HepG2 (cell line): ENCODE data around the gene GDI1. TPM values are rescaled to one million over a fixed set of nuclear protein-coding genes. Genes with fewer than 3 reads are reported as not detected.
A peak's percentile ranks its signal among the peaks of the same experiment; 100 is the strongest.

Source experiments
- AGO2 ChIP-seq: fragments of 200-400 bp; formaldehyde crosslinking; optimal IDR thresholded peaks from 2 replicates; pipeline ENCODE3; 2017; ENCODE audit warnings: mild to moderate bottlenecking, low read depth, low read length, moderate library complexity
- ARID4A ChIP-seq: sonication (generic); formaldehyde crosslinking; IDR thresholded peaks from 2 replicates; pipeline ENCODE4 v1.5.0; 2020; ENCODE audit warnings: mild to moderate bottlenecking, missing genetic modification reagents, borderline replicate concordance
- CBX2 ChIP-seq, 2 experiments: fragments of 200-600 bp in 1 of 2; sonication (generic); formaldehyde crosslinking in 1 of 2; IDR thresholded peaks; 2 replicates each; pipeline versions ENCODE4 v1.7.0 to v1.8.1; 2018 to 2022; ENCODE audit warnings: low read depth in 2 of 2, low read length in 1 of 2, mild to moderate bottlenecking in 1 of 2, missing genetic modification reagents in 1 of 2
- HHEX ChIP-seq: IDR thresholded peaks from 2 replicates; pipeline ENCODE4 v1.6.1; 2016; ENCODE audit warnings: control low read depth
- HMGXB3 ChIP-seq: sonication (generic); formaldehyde crosslinking; IDR thresholded peaks from 2 replicates; pipeline ENCODE4 v1.4.0; 2020; ENCODE audit warnings: missing genetic modification reagents, borderline replicate concordance
- NFKBIZ ChIP-seq: IDR thresholded peaks from 2 replicates; pipeline ENCODE4 v1.6.1; 2018; ENCODE audit warnings: missing genetic modification reagents, missing compliant biosample characterization
- NR2F1 ChIP-seq, 2 experiments: fragments of 450-650 bp in 1 of 2; formaldehyde crosslinking in 1 of 2; IDR thresholded peaks; 2 replicates each; pipeline versions ENCODE4 v1.5.0 to v1.6.1; 2016 to 2020; ENCODE audit warnings: mild to moderate bottlenecking in 1 of 2, missing compliant biosample characterization in 1 of 2, missing genetic modification reagents in 1 of 2, moderate library complexity in 1 of 2
- RBFOX2 ChIP-seq: fragments of 200-400 bp; formaldehyde crosslinking; IDR thresholded peaks from 2 replicates; pipeline ENCODE4 v1.6.1; 2017; ENCODE audit warnings: low read depth, mild to moderate bottlenecking, low read length
- SKI ChIP-seq: fragments of 450-650 bp; IDR thresholded peaks from one replicate; pipeline ENCODE4 v1.6.1; 2018; ENCODE audit warnings: mild to moderate bottlenecking; ENCODE audit not compliant: partially characterized antibody
- SRF ChIP-seq: IDR thresholded peaks from 2 replicates; pipeline ENCODE4 v1.6.1; 2011; ENCODE audit warnings: mild to moderate bottlenecking, low read depth, low read length, moderate library complexity
- USF2 ChIP-seq, 2 experiments: sonication (generic) in 1 of 2; formaldehyde crosslinking in 1 of 2; IDR thresholded peaks; 2 replicates each; pipeline versions ENCODE4 v1.5.1 to v1.6.1; 2011 to 2020; ENCODE audit warnings: borderline replicate concordance in 1 of 2, low read depth in 1 of 2, low read length in 1 of 2, mild to moderate bottlenecking in 1 of 2, missing genetic modification reagents in 1 of 2, moderate library complexity in 1 of 2
- ZBTB33 ChIP-seq: sonication (generic); formaldehyde crosslinking; IDR thresholded peaks from 2 replicates; pipeline ENCODE4 v1.4.0; 2020; ENCODE audit warnings: missing genetic modification reagents
- ZNF3 ChIP-seq: IDR thresholded peaks from 2 replicates; pipeline ENCODE4 v1.7.0; 2017; ENCODE audit warnings: inconsistent platforms
- ZNF83 ChIP-seq: sonication (generic); formaldehyde crosslinking; IDR thresholded peaks from 2 replicates; pipeline ENCODE4 v1.4.0; 2020; ENCODE audit warnings: missing genetic modification reagents, mild to moderate bottlenecking, borderline replicate concordance
- polyA plus RNA-seq, 8 experiments: library from polyadenylated mRNA; depleted of rRNA in 3 of 8; stranded (reverse) in 7 of 8; unstranded in 1 of 8; fragments of >200 nt; fragmentation: Illumina TruSeq in 4 of 8; extraction: Trizol in 4 of 8; gene quantifications; 2 replicates each; pipeline versions ENCODE4 v1.2.1 to v1.2.3, GENCODE V29; 2011 to 2016; ENCODE audit warnings: low read depth in 4 of 8, missing spikeins in 1 of 8, mixed read lengths in 1 of 8; ENCODE audit not compliant: insufficient read depth in 1 of 8
- total RNA-seq, 5 experiments: library from RNA; depleted of rRNA; stranded (reverse); fragments of >200 nt; fragmentation: Illumina TruSeq; extraction: Trizol; gene quantifications; 2 replicates each; pipeline ENCODE4 v1.2.3, GENCODE V29; 2016; ENCODE audit warnings: low read depth in 1 of 5

Gene GDI1
- total and polyA plus RNA-seq, 2 of the 13 experiments (the other 11 are each of a cell fraction or from before 2014, with no cell fraction given): 17.4 to 105 TPM

GRCh38 chrX:154486396-154487207 lies 49.6 kb downstream of the GDI1 start, which contains the start of gene UBL4A (continued):
- TF ChIP-seq CBX2 (IDR thresholded peaks at IDR 0.05; ENCODE audit: low read depth, low read length): no peak
- TF ChIP-seq CBX2 (CRISPR knock-in tag; IDR thresholded peaks at IDR 0.05; ENCODE audit: low read depth): no peak
- no peak for TF ChIP-seq HHEX (CRISPR knock-in tag)
- no peak for TF ChIP-seq USF2 (IDR thresholded peaks at IDR 0.05; ENCODE audit: low read depth, low read length)
- TF ChIP-seq USF2 (CRISPR knock-in tag; IDR thresholded peaks at IDR 0.05; ENCODE audit: borderline replicate concordance): no peak
- no peak for TF ChIP-seq ZNF83 (CRISPR knock-in tag)
- TF ChIP-seq SKI: peak; percentile 9
- TF ChIP-seq NFKBIZ (CRISPR knock-in tag): no peak
- TF ChIP-seq ARID4A (CRISPR knock-in tag): peak; percentile 25; the same call in 1 of the 2 replicates
- TF ChIP-seq SRF: no peak
- TF ChIP-seq ZBTB33 (CRISPR knock-in tag): peak; percentile 18; the same call in 1 of the 2 replicates
- no peak for TF ChIP-seq NR2F1 (CRISPR knock-in tag; IDR thresholded peaks at IDR 0.05)
- peak; percentile 31 for TF ChIP-seq AGO2
- TF ChIP-seq ZNF3 (CRISPR knock-in tag): no peak
- peak; percentile 69 for TF ChIP-seq RBFOX2
- TF ChIP-seq HMGXB3 (CRISPR knock-in tag): no peak
